ENCODE measurements around the gene MYCBPAP.
A peak's percentile ranks its signal among the peaks of the same experiment; 100 is the strongest.

MYCBPAP gene

GRCh38 chr17:50540560-50541401, 32.5 kb downstream of the MYCBPAP start:
- DNase-seq: no peak

DNA sequence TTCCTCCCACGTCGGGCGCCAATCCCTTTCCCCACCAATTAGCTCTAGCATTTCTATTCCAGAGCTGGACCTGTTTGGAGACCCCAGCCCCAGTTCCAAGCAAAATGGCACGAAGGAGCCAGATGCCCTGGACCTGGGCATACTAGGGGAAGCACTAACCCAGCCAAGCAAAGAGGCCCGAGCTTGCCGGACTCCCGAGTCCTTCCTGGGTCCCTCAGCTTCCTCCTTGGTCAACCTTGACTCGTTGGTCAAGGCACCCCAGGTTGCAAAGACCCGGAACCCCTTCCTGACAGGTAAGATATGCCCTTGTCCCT, 33.1 kb downstream of the MYCBPAP start:
- no peak for DNase-seq

- peak; percentile 88 for DNase-seq
These were observed 33.8 kb downstream of the MYCBPAP start for GRCh38 chr17:50541716-50542688.

- DNase-seq: no peak
These were observed 34.8 kb downstream of the MYCBPAP start for GRCh38 chr17:50542795-50543774.

DNA sequence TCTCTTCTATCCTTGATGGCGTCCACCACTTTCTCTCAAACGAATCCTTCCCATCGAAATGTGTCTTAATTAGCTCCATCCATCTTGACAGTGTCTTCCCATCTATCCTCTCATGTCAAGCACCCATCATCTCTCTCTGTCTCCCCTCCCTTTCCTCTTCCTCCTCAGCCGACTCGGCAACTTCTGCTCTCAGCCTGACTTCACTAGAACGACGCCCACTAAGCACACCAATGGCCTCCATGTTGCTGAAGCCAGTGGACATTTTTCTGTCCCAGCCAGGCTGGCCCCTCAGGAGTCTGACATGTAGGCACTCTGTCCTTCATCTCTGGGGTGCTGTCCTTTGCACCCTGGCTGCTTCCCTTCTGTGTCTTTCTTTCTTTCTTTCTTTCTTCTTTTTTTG, 36.3 kb downstream of the MYCBPAP start:
- no peak for DNase-seq

- no peak for DNase-seq
These were observed 37.1 kb downstream of the MYCBPAP start for GRCh38 chr17:50545311-50545710.

- no peak for DNase-seq
These were observed 38.4 kb downstream of the MYCBPAP start for GRCh38 chr17:50546701-50547034.

DNA sequence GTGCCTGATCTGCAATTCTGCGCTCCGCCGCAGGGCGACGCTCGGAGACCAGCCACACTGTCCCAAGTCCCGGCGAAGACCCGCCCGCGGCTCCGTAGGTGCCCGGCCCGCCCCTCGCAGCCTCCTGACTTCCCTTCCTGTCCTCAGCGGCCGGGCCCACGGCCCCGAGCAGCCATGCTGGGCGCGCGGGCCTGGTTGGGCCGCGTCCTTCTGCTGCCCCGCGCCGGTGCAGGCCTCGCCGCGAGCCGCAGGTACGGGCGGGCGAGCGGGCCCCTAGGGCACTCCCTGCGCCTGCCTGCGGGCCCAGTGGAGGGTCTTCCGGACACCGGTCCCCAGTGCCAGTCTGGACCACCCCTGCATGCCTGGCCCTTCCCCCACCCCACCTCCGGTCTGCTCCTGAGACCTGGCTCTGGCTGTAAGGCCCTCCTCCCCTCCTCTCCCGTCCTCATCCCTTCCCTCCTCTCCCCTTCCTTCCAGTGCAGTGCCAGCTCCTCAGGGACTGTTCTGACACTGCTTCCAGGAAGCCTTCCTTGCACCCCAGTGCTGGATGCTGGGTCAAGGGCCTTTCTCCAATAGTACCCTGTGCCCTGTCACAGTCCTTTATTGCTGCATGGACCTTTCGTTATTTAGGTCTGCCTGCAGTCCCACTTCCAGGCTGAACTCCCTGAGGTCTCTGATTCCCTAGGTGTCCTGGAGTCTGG, 38.9 kb downstream of the MYCBPAP start, which contains the start of gene SPATA20:
Gene SPATA20 (plus strand): TSS at position 140 of the 701 bp plus-strand sequence. CDS start 35 bp downstream, at position 175.
- peak; percentile 97 for DNase-seq

DNA sequence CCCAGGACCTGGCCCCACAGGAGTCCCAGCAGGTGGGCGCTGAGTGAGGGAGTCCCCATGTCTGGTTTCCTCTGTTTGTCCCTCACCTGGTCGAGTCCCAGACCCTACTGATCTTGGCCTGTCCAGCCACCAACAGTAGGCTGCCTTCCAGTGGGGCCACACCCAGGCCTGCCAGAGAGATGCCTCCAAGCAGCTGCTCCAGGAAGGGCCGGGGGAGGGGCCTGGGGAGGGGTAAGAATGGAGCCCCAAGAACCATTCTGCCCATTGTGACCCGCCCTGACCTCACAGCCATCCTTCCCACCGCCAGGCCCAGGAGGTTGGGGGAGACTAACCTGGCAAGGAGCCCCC, 39.5 kb downstream of the MYCBPAP start:
- DNase-seq: peak; percentile 54

GRCh38 chr17:50548831-50549230, 40.6 kb downstream of the MYCBPAP start:
- DNase-seq: no peak

DNA sequence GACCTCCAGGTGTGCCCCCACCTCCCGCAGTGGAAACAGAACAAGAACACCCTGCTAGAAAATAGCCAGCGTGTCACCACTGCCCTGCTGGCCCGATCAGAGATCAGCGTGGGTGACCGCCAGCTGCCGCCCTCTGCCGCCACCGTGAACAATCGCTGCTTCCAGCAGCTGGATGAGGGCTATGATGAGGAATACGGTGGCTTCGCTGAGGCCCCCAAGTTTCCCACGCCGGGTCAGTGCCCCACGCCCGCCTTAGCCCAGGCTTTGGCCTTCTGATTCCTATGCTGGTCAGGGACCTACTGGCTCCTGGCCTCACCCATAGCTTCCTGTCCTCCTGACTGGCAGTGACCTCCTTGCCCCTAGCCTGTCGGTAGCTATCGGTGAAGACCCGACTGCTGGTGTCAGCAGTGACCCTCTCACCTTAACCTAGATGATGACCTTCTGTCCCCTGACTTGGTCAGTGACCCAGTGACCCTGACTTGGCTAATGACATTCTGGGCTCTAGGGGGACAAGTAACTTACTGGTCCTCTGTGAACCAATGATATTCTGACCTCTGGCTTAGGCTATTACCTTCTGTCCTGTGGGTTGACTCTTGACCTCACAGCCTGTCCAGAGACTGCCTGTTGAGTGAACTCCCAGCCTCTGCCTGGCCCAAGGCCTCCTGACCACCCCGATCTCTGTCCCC, 41.2 kb downstream of the MYCBPAP start:
- DNase-seq: no peak

DNA sequence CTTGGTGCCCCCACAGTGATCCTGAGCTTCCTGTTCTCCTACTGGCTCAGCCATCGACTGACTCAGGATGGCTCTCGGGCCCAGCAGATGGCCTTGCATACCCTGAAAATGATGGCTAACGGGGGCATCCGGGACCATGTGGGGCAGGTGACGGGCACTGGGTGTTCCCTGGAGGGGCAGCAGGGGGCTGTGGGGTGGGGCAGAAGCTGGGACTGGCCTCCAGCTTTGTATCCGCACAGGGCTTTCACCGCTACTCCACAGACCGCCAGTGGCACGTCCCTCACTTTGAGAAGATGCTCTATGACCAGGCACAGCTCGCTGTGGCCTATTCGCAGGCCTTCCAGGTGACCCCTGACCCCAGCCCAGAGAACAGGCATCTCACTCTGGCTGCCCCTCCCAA, 41.7 kb downstream of the MYCBPAP start:
- DNase-seq: no peak

GRCh38 chr17:50550661-50551432, 42.6 kb downstream of the MYCBPAP start:
- peak; percentile 78 for DNase-seq

- DNase-seq: no peak
These were observed 43.2 kb downstream of the MYCBPAP start for GRCh38 chr17:50551433-50551815.

- no peak for DNase-seq
These were observed 43.6 kb downstream of the MYCBPAP start for GRCh38 chr17:50551884-50552283.

DNA sequence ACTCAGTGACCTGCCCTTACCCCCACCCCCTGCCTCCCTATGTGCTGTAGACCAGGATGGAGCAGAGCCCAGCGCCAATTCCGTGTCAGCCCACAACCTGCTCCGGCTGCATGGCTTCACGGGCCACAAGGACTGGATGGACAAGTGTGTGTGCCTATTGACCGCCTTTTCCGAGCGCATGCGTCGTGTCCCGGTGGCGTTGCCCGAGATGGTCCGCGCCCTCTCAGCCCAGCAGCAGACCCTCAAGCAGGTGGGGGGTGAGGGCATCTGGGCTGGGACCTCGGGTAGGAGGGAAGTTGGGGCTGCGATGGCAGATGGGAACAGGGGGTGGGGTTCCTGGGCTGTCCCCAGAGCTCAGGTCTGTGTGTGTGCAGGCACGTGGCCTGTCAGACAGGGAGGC, 46.0 kb downstream of the MYCBPAP start:
- DNase-seq: no peak

DNA sequence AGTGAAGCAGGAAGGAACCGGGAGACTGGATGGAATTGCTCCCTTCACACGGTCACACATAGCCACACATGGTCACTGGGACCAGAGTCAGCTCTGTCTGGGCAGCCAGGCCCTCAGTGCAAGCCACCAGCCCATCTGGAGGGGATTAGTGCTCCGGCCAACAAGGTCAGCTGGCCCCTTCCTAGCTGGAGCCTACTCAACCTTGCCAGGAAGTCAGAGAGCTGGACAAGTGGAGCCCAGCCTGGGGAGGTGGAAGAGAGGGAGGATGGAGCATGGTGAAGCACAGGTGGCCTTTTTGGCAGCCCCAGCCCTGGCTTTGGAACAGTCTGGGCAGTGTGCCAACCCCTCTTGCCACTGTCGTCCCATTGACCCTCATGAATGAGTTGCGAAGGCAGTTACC, 48.6 kb downstream of the MYCBPAP start:
- DNase-seq: no peak

GRCh38 chr17:50557630-50558029, 49.4 kb downstream of the MYCBPAP start:
- DNase-seq: no peak

DNA sequence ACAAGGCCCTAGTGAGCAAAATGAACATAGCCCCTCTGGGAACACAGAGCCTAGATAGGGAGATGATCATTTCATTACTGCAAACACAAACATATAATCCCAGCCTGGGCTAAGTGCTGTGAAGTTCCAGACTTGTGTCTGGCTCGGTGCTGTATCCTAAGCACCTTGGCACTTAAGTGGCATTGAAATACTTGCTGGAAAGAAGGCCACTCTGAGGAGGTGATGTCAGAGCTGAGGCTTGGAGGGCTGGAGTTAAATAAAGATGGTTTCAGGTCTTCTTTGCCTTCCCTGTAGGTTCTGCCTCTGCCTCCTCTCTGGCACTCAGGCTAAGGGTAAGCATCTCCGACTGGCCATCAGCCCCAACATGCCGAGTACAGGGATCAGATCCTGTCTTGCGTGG, 49.9 kb downstream of the MYCBPAP start:
- DNase-seq: no peak

DNA sequence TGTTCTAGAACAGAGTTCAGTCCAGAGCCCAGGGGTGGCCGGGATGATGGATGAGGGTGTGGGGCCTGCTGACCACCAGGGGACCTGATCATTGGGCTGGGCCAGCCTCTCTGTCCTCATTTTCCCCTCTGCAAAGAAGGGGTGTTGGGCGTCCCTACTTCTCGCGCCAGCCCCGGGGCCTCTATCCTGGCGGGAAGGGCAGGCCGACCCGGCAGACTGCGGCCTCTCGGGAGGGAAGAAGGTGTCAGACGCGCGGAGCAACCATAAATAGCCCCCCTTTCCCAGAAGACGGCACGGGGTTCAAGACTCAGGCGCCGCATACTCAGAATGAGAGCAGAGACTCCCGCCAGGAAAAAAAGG, 50.3 kb downstream of the MYCBPAP start:
- DNase-seq: no peak
